CD14-positive monocyte (primary cell): ENCODE measurements around the gene KRTAP9-2. TPM values are rescaled to one million over a fixed set of nuclear protein-coding genes. Genes with fewer than 3 reads are reported as not detected.

Experiments
- DNase-seq, 3 donors: peaks; one replicate each; pipeline ENCODE4 v3.0.0-alpha.2; 2011 to 2022
- H2AFZ ChIP-seq: 2 replicates; pipeline ENCODE4 v1.6.0; 2012; ENCODE audit warnings: mild to moderate bottlenecking, low read depth, low read length, inconsistent platforms; ENCODE audit not compliant: insufficient read depth, poor library complexity, severe bottlenecking
- H3K27ac ChIP-seq, 2 donors: 1 replicate in 1 of 2; 2 replicates in 1 of 2; pipeline ENCODE4 v1.5.1; 2012 to 2013; ENCODE audit warnings: low read length in 2 of 2, control low read depth in 1 of 2, inconsistent platforms in 1 of 2, low read depth in 1 of 2, mild to moderate bottlenecking in 1 of 2
- H3K27me3 ChIP-seq, 2 donors: one replicate each; pipeline versions ENCODE4 v1.6.0 to v1.6.1; 2011 to 2013; ENCODE audit warnings: low read length in 2 of 2; ENCODE audit not compliant: control insufficient read depth in 2 of 2, insufficient read depth in 2 of 2
- H3K36me3 ChIP-seq, 2 donors: replicated peaks in 1 of 2; 1 replicate in 1 of 2; 2 replicates in 1 of 2; pipeline versions ENCODE4 v1.5.1 to v1.6.1; 2012 to 2013; ENCODE audit warnings: low read length in 2 of 2, control low read depth in 1 of 2, inconsistent platforms in 1 of 2, mild to moderate bottlenecking in 1 of 2; ENCODE audit not compliant: insufficient read depth in 2 of 2, control insufficient read depth in 1 of 2
- H3K4me1 ChIP-seq, 2 donors: 1 replicate in 1 of 2; 2 replicates in 1 of 2; pipeline versions ENCODE4 v1.5.1 to v1.6.1; 2012 to 2013; ENCODE audit warnings: low read length in 2 of 2, control low read depth in 1 of 2, inconsistent platforms in 1 of 2, mild to moderate bottlenecking in 1 of 2, moderate library complexity in 1 of 2; ENCODE audit not compliant: insufficient read depth in 2 of 2, control insufficient read depth in 1 of 2
- H3K4me2 ChIP-seq: replicated peaks from 2 replicates; pipeline ENCODE3; 2012; ENCODE audit warnings: low read length, moderate library complexity, mild to moderate bottlenecking; ENCODE audit not compliant: poor library complexity, severe bottlenecking; ENCODE audit errors: extremely low read depth
- H3K4me3 ChIP-seq, 3 experiments: fragments of 200-600 bp in 1 of 3; sonication (generic) in 1 of 3; replicated peaks in 1 of 3; 1 replicate in 2 of 3; 2 replicates in 1 of 3; pipeline ENCODE4 v1.5.1; 2011 to 2013; ENCODE audit warnings: low read length in 3 of 3, mild to moderate bottlenecking in 3 of 3, control low read depth in 2 of 3, low read depth in 2 of 3, inconsistent platforms in 1 of 3, moderate library complexity in 1 of 3
- H3K79me2 ChIP-seq: 2 replicates; pipeline ENCODE4 v1.6.0; 2012; ENCODE audit warnings: mild to moderate bottlenecking, control low read depth, inconsistent platforms, low read length, moderate library complexity; ENCODE audit not compliant: insufficient read depth
- H3K9ac ChIP-seq: 2 replicates; pipeline ENCODE4 v1.6.0; 2017; ENCODE audit warnings: low read length, mild to moderate bottlenecking; ENCODE audit not compliant: insufficient read depth, poor library complexity, severe bottlenecking
- H3K9me3 ChIP-seq, 2 donors: replicated peaks in 1 of 2; 1 replicate in 1 of 2; 2 replicates in 1 of 2; pipeline versions ENCODE4 v1.5.1 to v1.6.1; 2012 to 2013; ENCODE audit warnings: low read length in 2 of 2, control low read depth in 1 of 2; ENCODE audit not compliant: control insufficient read depth in 1 of 2, insufficient read depth in 1 of 2
- H4K20me1 ChIP-seq: 2 replicates; pipeline ENCODE4 v1.6.0; 2012; ENCODE audit warnings: mild to moderate bottlenecking, low read length, control low read depth, moderate library complexity; ENCODE audit not compliant: insufficient read depth
- H3K27ac Mint-ChIP-seq, 7 donors: one replicate each; pipeline ENCODE4 v1.8.0; 2020; ENCODE audit warnings: mild to moderate bottlenecking in 7 of 7, mixed read lengths in 7 of 7, moderate library complexity in 6 of 7, inconsistent platforms in 2 of 7
- H3K27me3 Mint-ChIP-seq, 3 donors: one replicate each; pipeline ENCODE4 v1.8.0; 2021 to 2022; ENCODE audit warnings: low read depth in 3 of 3, mild to moderate bottlenecking in 3 of 3, mixed read lengths in 3 of 3, moderate library complexity in 3 of 3, inconsistent platforms in 1 of 3
- H3K36me3 Mint-ChIP-seq, 2 donors: one replicate each; pipeline ENCODE4 v1.8.0; 2020; ENCODE audit warnings: mixed read lengths in 2 of 2, inconsistent platforms in 1 of 2, mild to moderate bottlenecking in 1 of 2
- H3K4me1 Mint-ChIP-seq: one replicate; pipeline ENCODE4 v1.8.0; 2020; ENCODE audit warnings: mild to moderate bottlenecking, mixed read lengths
- H3K4me3 Mint-ChIP-seq, 2 donors: one replicate each; pipeline ENCODE4 v1.8.0; 2020; ENCODE audit warnings: mild to moderate bottlenecking in 2 of 2, mixed read lengths in 2 of 2, moderate library complexity in 1 of 2
- H3K9me3 Mint-ChIP-seq, 7 donors: one replicate each; pipeline ENCODE4 v1.8.0; 2020 to 2022; ENCODE audit warnings: mixed read lengths in 7 of 7, mild to moderate bottlenecking in 6 of 7, moderate library complexity in 6 of 7, inconsistent platforms in 2 of 7
- CTCF ChIP-seq: fragments of 200-600 bp; IDR thresholded peaks from one replicate; pipeline ENCODE4 v1.8.0; 2022; ENCODE audit warnings: antibody characterized with exemption, mild to moderate bottlenecking
- WGBS: methylation state at CpG from one replicate; pipeline ENCODE4 v1.1.5; 2013; ENCODE audit warnings: missing lambda C conversion rate; ENCODE audit not compliant: insufficient coverage; 5-methylcytosine and 5-hydroxymethylcytosine counted together
- intact Hi-C, 2 donors: fragments of 100-400 bp; cut with micrococcal nuclease; formaldehyde crosslinking; loops; one replicate each; pipeline versions ENCODE4 v1.15.0 to v1.15.1; 2023
- polyA plus RNA-seq, 3 donors: library from polyadenylated mRNA; depleted of rRNA in 1 of 3; unstranded in 2 of 3; stranded (reverse) in 1 of 3; fragments of 300-500 nt in 2 of 3; fragments of >200 nt in 1 of 3; fragmentation: Illumina TruSeq in 2 of 3; gene quantifications; 1 replicate in 2 of 3; 2 replicates in 1 of 3; pipeline ENCODE4 v1.2.3, GENCODE V29; 2012 to 2021

The KRTAP9-2 gene
- polyA plus RNA-seq, 3 donors: not detected

- H3K9me3 Mint-ChIP-seq: peaks cover 0 to 3% (median 0%) of the 10 kb centered on the region in 7 donors
- intact Hi-C loops: no loop called here
- H3K4me3 Mint-ChIP-seq: no peak overlapping the region
- no peak overlapping the region for H3K27ac Mint-ChIP-seq
- 83% methylated on average over 1 of the region's 2 CpGs for WGBS
- H4K20me1 ChIP-seq: no peaks in the 10 kb centered on the region
- TF ChIP-seq CTCF: no peak
- H3K9me3 ChIP-seq: no peaks in the 10 kb centered on the region
- no peak overlapping the region for H3K4me3 ChIP-seq
- H3K27ac ChIP-seq: no peak overlapping the region
- DNase-seq: no peak
- no peaks in the 10 kb centered on the region for H3K79me2 ChIP-seq
- no peaks in the 10 kb centered on the region for H3K36me3 ChIP-seq
- peaks cover 7 to 14% (median 9%) of the 10 kb centered on the region in 3 donors for H3K27me3 Mint-ChIP-seq
- peaks cover 0 to 6% of the 10 kb centered on the region in 2 donors for H3K27me3 ChIP-seq
- H3K9ac ChIP-seq: no peak overlapping the region
- no peaks in the 10 kb centered on the region for H3K4me1 Mint-ChIP-seq
- H3K4me2 ChIP-seq: no peak overlapping the region
- H2AFZ ChIP-seq: no peak overlapping the region
- H3K36me3 Mint-ChIP-seq: no peaks in the 10 kb centered on the region
- no peaks in the 10 kb centered on the region for H3K4me1 ChIP-seq
Observed at GRCh38 chr17:41263212-41263611, 36.8 kb downstream of the KRTAP9-2 start.

- no peak overlapping the region for H3K4me3 Mint-ChIP-seq
- H3K27ac ChIP-seq: no peak overlapping the region
- H3K27me3 ChIP-seq: peaks cover 0 to 6% of the 10 kb centered on the region in 2 donors
- H3K9ac ChIP-seq: no peak overlapping the region
- no peak overlapping the region for H3K27ac Mint-ChIP-seq
- intact Hi-C loops: no loop called here
- H3K4me1 Mint-ChIP-seq: no peaks in the 10 kb centered on the region
- H3K27me3 Mint-ChIP-seq: peaks cover 7 to 14% (median 9%) of the 10 kb centered on the region in 3 donors
- no peaks in the 10 kb centered on the region for H3K9me3 ChIP-seq
- 92% methylated on average over 2 of the region's 3 CpGs for whole genome bisulfite sequencing
- no peak overlapping the region for H3K4me3 ChIP-seq
- no peaks in the 10 kb centered on the region for H3K4me1 ChIP-seq
- no peak for TF ChIP-seq CTCF
- H3K36me3 ChIP-seq: no peaks in the 10 kb centered on the region
- no peak overlapping the region for H2AFZ ChIP-seq
- peaks cover 0 to 3% (median 0%) of the 10 kb centered on the region in 7 donors for H3K9me3 Mint-ChIP-seq
- no peak for DNase-seq
- no peaks in the 10 kb centered on the region for H3K36me3 Mint-ChIP-seq
- no peaks in the 10 kb centered on the region for H3K79me2 ChIP-seq
- H3K4me2 ChIP-seq: no peak overlapping the region
- H4K20me1 ChIP-seq: no peaks in the 10 kb centered on the region
Observed at GRCh38 chr17:41264599-41264998, 38.2 kb downstream of the KRTAP9-2 start.
